Measurements from ENCODE around the gene TAP2.

The TAP2 gene

GRCh38 chr6:32794510-32794909, 44.0 kb downstream of the TAP2 start:
- no peak overlapping the region for H3K27ac Mint-ChIP-seq
- ATAC-seq, result no peak
- no peaks in the 10 kb centered on the region for H3K9me3 Mint-ChIP-seq
- DNase-seq, result no peak
- no peak overlapping the region for H3K4me3 Mint-ChIP-seq
- H3K4me1 Mint-ChIP-seq, result peaks cover 31% of the 10 kb centered on the region
- H3K27me3 Mint-ChIP-seq, result peaks cover 39% of the 10 kb centered on the region

- Mint-ChIP-seq H3K4me3 (no peak overlapping the region), H3K4me1 (peaks cover 31% of the 10 kb centered on the region), H3K27ac (no peak overlapping the region), H3K27me3 (peaks cover 38% of the 10 kb centered on the region), H3K9me3 (no peaks in the 10 kb centered on the region)
- no peak for ATAC-seq
- no peak for DNase-seq
These were observed 45.6 kb downstream of the TAP2 start for GRCh38 chr6:32792901-32793435.

- Mint-ChIP-seq H3K27me3 (peaks cover 42% of the 10 kb centered on the region), H3K4me3 (no peak overlapping the region), H3K4me1 (peaks cover 17% of the 10 kb centered on the region), H3K27ac (no peak overlapping the region), H3K9me3 (no peaks in the 10 kb centered on the region)
- DNase-seq, result no peak
- ATAC-seq, result no peak
These were observed 48.2 kb downstream of the TAP2 start for GRCh38 chr6:32790306-32790705.

All from stimulated activated naive CD8-positive, alpha-beta T cell treated with anti-CD3 and anti-CD28 coated beads, Interleukin-15, amount 100 ng/mL, for 72 hours (primary cell).